Fibroblast of pulmonary artery (primary cell): Measurements from ENCODE around the gene CCDC93.

Experiments used
- DNase-seq: peaks from one replicate; pipeline ENCODE4 v3.0.0-alpha.2; 2010; ENCODE audit warnings: low read depth
- H3K4me3 ChIP-seq: replicated peaks from 2 replicates; pipeline ENCODE4 v1.5.1; 2011; ENCODE audit warnings: low read depth, mild to moderate bottlenecking, control low read depth, low read length, moderate library complexity
- CTCF ChIP-seq: IDR thresholded peaks from 2 replicates; pipeline ENCODE4 v1.5.1; 2011; ENCODE audit warnings: mild to moderate bottlenecking, control low read depth, low read length, inconsistent platforms; ENCODE audit errors: missing control alignments

Gene CCDC93

GRCh38 chr2:117941693-117942092 lies 72.2 kb downstream of the CCDC93 start:
- DNase-seq, result no peak
- no peak overlapping the region for H3K4me3 ChIP-seq
- no peak for TF ChIP-seq CTCF

GRCh38 chr2:117940436-117940835 lies 73.4 kb downstream of the CCDC93 start:
- no peak overlapping the region for H3K4me3 ChIP-seq
- TF ChIP-seq CTCF, result no peak
- no peak for DNase-seq

GRCh38 chr2:117938611-117939010 lies 75.3 kb downstream of the CCDC93 start:
- no peak for DNase-seq
- no peak for TF ChIP-seq CTCF
- no peak overlapping the region for H3K4me3 ChIP-seq

GRCh38 chr2:117936871-117937428 lies 76.9 kb downstream of the CCDC93 start:
- no peak overlapping the region for H3K4me3 ChIP-seq
- TF ChIP-seq CTCF, result no peak
- DNase-seq, result no peak

- H3K4me3 ChIP-seq, result no peak overlapping the region
- no peak for TF ChIP-seq CTCF
- DNase-seq, result no peak
Measured at GRCh38 chr2:117935954-117936353, 77.9 kb downstream of the CCDC93 start.

GRCh38 chr2:117935456-117935855 lies 78.4 kb downstream of the CCDC93 start:
- H3K4me3 ChIP-seq, result no peak overlapping the region
- no peak for DNase-seq
- TF ChIP-seq CTCF, result no peak

- DNase-seq, result no peak
- H3K4me3 ChIP-seq, result no peak overlapping the region
- TF ChIP-seq CTCF, result no peak
Measured at GRCh38 chr2:117933884-117934354, 80.0 kb downstream of the CCDC93 start.
